GM18951 (cell line): Measurements from ENCODE around the gene DDHD1.

Experiments
- POLR2A ChIP-seq: IDR thresholded peaks from 4 replicates; pipeline ENCODE4 v1.6.1; 2011; ENCODE audit warnings: mild to moderate bottlenecking; ENCODE audit not compliant: insufficient read length, insufficient read depth; ENCODE audit errors: extremely low read depth
- in situ Hi-C: fragments of 300-500 bp; cut with MboI; formaldehyde crosslinking; loops from one replicate; pipeline ENCODE4 v1.12.0; 2022; ENCODE audit warnings: low sequenced_read_pairs, mixed read lengths, inconsistent platforms; ENCODE audit not compliant: unreplicated experiment

DDHD1 gene

DNA sequence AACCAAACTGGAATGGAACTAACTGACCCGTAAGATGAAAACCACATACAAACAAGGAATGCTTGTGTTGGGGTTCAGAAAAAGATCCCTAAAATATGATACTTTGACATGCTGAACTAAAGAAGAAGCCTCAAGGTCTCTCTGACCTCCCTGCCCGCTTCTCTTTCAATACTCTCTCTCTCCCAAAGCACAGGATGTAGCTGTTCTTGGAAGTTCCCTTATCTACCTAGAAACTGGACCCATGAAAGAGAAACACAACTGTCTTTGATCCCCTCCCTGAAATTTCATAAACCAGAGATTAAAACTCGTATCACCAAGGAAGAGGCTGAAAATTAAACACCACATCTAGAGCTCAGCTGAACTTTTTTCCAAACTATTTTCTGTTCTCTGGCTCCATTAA lies 125.6 kb downstream of the DDHD1 start:
- TF ChIP-seq POLR2A: no peak
- in situ Hi-C loops: no loop called here

DNA sequence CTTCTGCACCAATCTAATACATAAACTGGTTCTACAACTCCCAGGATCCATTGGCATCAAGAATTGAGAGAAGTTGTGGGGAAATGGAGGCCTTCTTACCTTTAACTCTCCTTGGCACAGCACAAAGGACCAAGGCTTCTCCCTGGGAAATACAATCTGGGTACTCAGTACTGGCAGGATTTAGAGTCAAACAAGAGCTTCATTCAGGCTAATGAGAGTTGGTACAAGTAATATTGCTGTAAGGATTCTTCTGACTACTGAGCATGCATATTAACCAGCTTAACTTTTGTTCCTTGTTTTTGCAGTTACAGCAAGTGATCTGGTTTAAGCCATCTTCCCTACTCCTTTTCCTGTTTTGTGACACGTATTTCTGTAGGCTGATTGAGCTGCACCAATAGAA lies 126.1 kb downstream of the DDHD1 start:
- no peak for TF ChIP-seq POLR2A
- in situ Hi-C loops: no loop called here

DNA sequence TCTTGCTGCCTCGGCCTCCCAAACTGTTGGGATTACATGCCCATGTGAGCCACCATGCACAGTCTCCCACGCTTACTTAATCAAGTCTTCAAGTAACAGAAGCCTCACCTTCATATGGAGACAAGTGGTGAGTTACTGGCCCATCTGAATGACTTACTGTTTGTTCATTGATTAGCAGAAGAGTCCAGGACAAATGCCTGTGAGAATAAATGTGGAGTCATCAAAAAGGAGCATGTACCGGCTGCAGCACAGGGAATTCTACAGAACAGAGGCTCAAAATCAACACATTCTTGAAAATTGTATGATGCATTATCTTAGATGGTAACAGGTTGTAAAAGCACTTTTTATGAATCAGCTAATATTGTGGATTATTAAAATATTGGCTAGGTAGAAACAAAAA lies 129.8 kb downstream of the DDHD1 start:
- no peak for TF ChIP-seq POLR2A
- in situ Hi-C loops: no loop called here

DNA sequence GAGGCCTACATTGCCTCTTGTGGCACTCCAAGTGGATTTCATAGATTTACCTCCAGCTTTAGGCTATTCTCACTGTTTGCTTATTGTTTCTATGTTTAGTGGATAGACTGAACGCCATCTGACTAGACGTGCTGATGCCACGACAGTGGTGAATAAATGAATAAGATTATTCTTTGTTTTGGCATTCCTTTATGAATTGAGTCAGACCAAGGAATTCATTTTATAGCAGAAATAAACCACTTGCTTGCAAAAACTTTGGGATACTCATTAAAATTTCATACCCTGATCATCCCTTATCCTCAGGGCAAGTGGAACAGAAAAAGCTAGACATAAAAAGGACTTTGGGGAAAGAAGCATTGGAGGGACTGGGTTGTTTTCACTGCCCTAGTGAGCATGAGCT lies 130.5 kb downstream of the DDHD1 start:
- no peak for TF ChIP-seq POLR2A
- in situ Hi-C loops: no loop called here

DNA sequence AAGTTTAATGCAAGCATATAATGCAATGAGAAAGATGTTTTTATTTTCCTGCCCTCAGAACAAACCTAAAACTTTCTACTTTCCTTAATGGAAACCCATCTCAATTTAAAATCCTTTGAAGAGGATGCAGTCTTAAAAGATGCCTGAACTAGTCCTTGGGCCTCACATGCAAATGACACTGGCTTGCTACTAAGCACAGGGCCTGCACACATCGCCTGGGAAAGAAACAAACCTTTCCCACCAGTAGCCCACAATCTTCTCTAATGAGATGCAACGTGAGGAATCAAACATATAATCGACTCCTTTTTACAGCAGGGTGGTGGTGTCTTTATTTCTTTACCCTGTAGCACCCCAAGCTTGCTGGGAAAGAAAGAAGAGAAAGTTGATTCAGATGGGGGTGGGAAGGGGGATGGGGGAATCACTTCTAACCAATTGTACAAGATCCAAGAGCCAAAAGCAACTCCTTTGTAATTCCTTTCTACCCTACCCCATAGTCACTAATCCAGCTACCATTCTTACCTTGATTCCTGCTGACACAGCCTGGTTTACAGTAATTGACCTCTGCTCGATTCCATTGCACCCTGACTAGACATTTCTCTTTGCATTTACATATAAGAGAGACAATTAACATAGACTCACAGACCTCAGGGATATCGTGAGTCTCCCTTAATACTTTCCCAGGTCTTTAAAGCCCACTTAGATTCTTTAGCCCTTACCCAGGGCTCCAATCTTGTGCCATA lies 132.8 kb downstream of the DDHD1 start:
- no peak for TF ChIP-seq POLR2A
- in situ Hi-C loops: no loop called here

DNA sequence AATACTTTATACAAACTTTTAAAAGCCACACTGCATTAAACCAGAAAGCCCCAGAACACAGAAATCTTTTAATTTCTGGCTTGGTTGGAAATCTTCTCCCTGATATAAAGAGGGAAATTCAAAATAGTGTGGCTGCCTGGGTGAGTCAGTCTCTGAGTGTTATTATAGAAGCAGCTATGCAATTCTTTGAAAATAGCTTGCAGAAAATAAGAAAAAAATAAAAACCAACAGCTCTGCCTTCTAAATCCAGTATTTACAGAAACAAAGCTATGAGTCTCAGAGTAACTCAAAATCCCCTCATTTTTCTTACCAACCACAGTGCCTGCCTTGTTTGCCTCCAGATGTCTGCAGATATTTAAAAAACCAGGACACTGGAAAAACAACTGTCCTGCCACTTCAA lies 133.7 kb downstream of the DDHD1 start:
- TF ChIP-seq POLR2A: no peak
- in situ Hi-C loops: no loop called here

DNA sequence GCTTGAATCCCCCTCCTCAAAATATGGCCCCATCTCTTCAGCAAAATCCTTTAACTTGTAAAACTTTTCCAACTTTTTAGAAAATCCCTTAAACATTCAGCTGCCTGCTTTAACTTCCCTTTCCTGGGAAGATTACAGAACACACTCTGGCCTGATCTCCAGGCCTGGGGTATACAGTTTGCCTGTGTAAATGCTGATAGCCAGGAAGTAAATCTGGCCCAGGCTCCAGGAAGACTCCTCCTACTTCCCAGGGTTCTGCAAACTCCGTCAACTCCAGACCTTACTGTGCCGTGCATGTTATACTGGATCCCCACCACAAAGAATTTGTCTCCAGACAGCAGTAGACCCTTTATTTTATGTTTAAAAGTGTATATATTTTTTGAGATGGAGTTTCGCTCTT lies 135.3 kb downstream of the DDHD1 start:
- in situ Hi-C loops: no loop called here
- no peak for TF ChIP-seq POLR2A

DNA sequence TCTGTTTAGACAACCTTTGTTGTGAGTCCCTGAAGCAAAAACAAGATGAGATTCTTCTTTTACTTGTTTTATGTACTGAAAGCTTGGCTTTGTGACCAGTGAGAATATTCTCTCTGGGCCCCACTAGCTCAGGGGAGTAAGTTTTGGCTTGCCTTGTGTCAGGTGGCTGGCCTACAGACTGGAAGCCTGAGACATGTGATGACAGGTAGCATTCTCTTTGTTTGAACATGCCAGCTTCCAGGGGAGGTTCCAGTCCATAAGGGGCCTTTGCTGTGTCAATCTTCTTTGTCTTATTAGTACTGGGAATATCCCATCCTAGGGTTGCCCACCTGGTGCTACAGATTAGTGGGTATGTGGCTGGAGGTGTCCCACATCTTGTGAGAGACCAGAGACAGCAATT lies 136.2 kb downstream of the DDHD1 start:
- in situ Hi-C loops: no loop called here
- TF ChIP-seq POLR2A: no peak

DNA sequence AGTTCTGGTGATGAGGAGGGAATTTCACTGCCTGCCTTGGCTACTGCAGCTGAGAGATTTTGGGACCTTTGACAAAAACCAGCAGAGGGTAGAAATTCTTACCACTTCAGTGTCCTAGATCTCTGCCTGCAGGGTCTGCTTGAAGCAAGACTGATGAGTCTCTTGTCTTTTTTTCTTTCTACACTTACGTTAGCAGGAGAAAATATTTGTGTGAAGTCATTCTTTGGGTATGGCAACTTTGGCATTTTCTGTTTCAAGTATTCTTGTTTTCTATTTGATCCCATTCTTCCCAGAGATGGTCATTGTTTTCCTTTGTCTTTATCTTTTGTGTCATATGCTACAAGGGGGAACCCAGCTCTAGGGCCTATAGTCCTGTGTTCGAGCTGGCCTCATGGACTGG lies 136.6 kb downstream of the DDHD1 start:
- no peak for TF ChIP-seq POLR2A
- in situ Hi-C loops: no loop called here

DNA sequence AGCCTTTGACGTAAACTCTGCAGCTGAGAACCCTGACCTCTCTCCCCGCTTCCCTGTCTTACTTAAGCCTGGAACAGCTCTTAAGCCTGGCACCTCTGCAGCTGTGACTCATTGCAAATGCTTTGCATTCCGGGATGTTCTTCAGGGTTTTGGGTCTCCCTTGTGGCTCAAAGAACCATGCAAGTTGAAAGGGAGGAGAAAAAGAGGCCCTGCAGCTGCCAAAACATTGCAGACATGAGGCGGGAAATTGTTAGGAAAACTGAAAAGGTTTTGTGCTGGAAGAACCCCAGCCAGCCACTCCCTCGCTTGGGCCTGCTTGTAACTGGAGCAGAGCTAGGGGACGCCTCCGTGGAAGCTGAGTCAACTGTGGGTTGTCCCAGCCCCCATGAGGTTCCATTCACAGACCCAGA lies 142.1 kb downstream of the DDHD1 start:
- no peak for TF ChIP-seq POLR2A

DNA sequence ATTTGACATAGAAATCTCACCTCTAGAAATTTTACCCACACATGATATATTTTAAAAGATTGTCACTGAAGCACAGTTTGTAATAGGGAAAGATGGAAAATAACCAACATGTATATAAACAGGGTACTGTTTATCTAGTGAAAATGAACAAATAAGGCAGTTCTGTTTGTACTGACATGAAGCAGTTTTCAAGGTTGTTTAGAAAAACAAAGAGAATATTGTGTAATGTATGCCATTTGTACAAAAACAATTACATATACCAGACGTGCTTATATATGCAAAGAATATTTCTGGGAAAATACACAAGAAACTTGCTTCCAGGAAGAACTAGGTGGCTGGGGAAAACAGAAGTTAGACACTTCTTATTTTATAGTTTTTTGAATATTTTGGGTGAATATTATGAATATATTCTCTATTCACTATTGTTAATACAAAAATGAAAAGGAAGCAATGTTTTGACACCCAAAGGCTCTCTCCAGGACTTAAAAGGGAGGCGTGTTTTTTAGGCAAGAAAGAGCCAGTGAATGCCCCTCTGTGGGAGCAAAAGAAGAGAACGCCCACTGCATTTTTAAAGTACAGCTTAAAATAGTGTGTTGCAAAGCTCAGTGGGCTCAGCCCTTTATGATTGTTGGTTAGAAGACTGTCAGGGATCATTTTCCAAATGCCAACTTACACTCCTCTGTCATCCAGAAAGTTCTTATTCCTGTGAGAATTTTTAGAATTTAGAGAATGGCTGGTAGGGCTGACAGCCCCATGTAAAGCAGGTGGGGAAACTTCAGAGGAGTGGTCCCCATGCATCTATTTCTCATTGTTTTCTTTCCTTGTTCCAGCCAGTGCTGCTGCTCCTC lies 142.7 kb downstream of the DDHD1 start:
- in situ Hi-C loops: no loop called here
- TF ChIP-seq POLR2A: no peak

More for the DNA sequence above, 142.1 kb downstream of the DDHD1 start:
- in situ Hi-C loops: no loop called here

DNA sequence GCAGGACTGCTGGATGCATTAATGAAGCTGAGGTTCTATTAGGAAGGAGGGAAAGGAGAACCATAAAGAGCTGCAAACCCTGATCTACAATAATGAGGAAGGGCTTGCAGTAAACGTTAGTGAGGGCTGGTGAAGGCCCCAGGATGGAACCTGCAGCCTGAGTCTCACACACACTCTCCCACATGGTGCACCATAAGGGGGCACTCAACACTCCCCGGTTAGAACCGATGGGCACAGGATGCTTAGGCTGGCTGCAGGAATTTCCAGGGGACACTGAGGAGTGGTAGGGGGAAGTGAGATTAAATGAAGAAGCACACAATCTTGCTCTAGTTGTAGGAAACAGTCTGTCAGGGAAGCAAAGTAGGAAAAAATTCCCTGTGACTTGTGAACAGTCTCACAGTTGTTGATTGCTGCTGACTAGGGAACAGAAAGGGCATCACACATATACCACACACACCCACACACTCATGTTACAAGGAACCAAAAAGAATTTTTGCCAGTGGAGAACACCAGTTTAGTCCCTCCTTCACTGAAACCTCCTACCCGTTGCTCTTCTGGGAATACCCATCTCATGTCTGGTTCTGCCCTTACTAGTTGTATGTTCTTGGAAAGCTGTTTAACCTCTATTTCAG lies 146.1 kb downstream of the DDHD1 start:
- no peak for TF ChIP-seq POLR2A
- in situ Hi-C loops: no loop called here

DNA sequence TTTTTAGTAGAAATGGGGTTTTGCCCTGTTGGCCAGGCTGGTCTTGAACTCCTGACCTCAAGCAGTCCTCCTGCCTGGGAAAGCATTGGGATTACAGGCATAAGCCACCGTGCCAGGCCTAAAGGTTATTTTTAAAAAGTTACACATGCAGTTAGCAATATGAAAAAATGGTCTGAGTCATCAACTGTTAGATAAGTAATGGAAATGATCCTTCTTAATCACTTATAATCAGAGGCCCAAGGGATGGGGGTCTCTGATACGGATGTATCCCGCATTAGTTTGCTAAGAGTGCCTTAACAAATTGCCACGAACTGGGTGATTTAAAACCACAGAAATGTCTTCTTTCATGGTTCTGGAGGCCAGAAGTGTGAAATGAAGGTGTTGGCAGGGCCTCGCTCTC lies 148.1 kb downstream of the DDHD1 start:
- in situ Hi-C loops: no loop called here
- TF ChIP-seq POLR2A: no peak
